HG03460 (cell line): ENCODE results near the gene LRP3.

Source experiments
- ATAC-seq: cut with Tn5 transposase; IDR thresholded peaks from one replicate; pipeline ENCODE4 v1.9.1; 2021; ENCODE audit not compliant: unreplicated experiment

The LRP3 gene

GRCh38 chr19:33251526-33252090 is 57.5 kb downstream of the LRP3 start:
- no peak for ATAC-seq

GRCh38 chr19:33252418-33252962 is 58.4 kb downstream of the LRP3 start:
- ATAC-seq: no peak

DNA sequence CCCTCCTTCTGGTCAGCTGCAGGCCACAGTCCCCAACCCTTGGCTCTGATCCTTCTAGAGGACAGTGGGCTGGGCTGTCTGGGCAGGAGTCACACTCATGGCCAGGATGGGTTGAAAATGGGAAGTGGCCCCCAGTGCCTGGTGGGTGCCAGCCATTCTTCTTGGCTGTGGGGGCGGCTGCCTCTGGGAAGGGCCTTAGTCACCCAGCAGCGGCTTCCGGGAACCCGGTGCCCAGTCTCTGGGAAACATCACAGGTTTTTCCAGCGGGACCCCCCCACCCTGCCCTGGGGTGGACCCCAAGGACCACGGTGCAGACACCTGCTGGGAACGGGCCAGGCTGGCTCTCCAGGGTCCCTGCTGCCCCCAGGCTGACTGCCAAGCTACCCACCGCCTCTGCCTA is 58.8 kb downstream of the LRP3 start:
- ATAC-seq: no peak

DNA sequence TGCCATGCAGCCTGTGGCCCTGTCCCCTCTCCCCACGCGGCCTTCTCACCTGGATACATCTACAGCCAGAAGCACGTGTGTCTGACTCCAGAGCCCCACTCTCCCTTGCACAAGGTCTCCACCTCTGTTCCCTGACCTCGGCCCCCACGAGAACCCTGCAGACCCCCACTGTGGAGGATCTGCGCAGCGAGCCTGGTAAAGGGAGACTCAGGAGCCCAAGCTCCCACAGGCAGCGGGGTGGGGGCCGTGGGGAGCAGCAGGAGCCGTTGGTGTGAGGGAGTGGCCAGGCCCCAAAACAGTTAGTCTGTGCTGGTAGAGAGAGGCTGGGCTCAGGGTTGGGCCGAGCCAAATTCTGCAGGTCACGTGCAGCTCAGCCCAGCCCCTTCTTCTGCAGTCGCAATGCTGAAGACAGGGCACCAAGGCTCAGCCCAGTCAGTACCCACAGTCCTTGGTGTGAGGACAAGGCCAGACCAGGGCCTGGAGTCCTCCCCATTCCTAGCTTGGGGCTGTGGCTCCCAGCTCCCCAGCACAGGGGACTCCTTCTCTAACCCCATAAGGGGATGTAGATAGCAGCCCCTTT is 60.2 kb downstream of the LRP3 start:
- ATAC-seq: no peak

DNA sequence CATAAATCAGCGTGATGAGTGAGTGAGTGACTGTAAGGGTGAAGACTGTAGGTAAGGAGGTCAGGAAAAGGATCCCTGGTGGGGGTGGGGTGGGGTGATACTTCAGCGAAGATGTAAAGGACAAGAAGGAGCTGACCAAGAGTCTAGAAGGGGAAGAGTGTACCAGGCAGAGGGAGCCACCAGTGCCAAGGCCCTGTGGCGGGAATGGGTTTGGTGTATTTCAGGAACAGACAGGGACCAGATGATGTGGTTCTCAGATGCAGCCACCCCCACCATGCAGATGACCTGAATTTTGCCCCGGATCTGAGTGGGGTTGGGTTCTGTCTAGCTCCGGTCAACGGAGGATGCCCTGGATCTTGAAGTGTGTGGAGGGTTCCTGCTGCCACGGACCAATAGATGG is 61.7 kb downstream of the LRP3 start:
- no peak for ATAC-seq

DNA sequence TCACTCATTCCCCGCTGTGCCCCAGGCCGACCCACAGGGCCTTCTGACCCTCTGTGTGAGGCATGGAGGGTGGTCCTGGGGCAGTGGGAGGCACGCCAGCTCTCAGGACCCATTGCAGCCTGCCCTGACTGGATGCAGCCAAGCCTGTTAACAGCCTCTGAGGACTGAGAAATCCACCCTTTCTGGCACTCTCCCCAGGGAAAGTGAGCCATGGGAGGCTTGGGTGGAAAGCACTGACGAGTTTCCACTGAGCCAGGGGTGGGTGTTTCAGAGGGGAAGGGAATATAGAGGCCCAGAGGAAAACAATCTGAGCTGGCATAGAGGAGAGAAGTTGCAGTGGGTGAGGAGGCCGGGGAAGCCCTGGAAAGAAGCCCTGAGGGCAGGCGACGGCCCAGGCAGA is 62.1 kb downstream of the LRP3 start:
- no peak for ATAC-seq

- ATAC-seq: no peak
Observed at GRCh38 chr19:33257828-33258227, 63.7 kb downstream of the LRP3 start.
